ES-I3 (cell line): Measurements from ENCODE around the gene OR4N2.
"Not testable (repeated sequence)": the region's sequence is repeated elsewhere in the genome, so short reads cannot be mapped to it uniquely, and the experiment has no call there.

ENCODE experiments used
- H3K36me3 ChIP-seq: 2 replicates; pipeline ENCODE4 v1.6.1; 2013; ENCODE audit warnings: mild to moderate bottlenecking, low read length, control low read depth, moderate library complexity; ENCODE audit not compliant: insufficient read depth
- H3K4me1 ChIP-seq: 2 replicates; pipeline ENCODE4 v1.6.1; 2013; ENCODE audit warnings: mild to moderate bottlenecking, control low read depth, low read length; ENCODE audit not compliant: insufficient read depth
- H3K9ac ChIP-seq: 2 replicates; pipeline ENCODE4 v1.6.1; 2013; ENCODE audit warnings: low read depth, mild to moderate bottlenecking, low read length, moderate library complexity
- H3K9me3 ChIP-seq: 2 replicates; pipeline ENCODE4 v1.6.1; 2013; ENCODE audit warnings: mild to moderate bottlenecking, low read length, moderate library complexity; ENCODE audit not compliant: control insufficient read depth, insufficient read depth

OR4N2 gene

GRCh38 chr14:19803470-19803869 lies at the start of gene OR4N2:
Gene OR4N2, plus strand, starts transcription at chr14:19803770. Its CDS starts 23,679 bp downstream, at chr14:19827449.
- H3K9ac ChIP-seq, H3K9me3 ChIP-seq: not testable (repeated sequence)

GRCh38 chr14:19754172-19754571 lies 49.4 kb upstream of the OR4N2 start:
- H3K36me3 ChIP-seq, result no peaks in the 10 kb centered on the region
- H3K9me3 ChIP-seq, result no peaks in the 10 kb centered on the region
- no peaks in the 10 kb centered on the region for H3K4me1 ChIP-seq
- no peak overlapping the region for H3K9ac ChIP-seq

More at GRCh38 chr14:19803470-19803869, at the start of gene OR4N2:
- H3K36me3 ChIP-seq, H3K4me1 ChIP-seq: not testable (repeated sequence)

GRCh38 chr14:19771491-19771890 lies 32.1 kb upstream of the OR4N2 start:
- not testable (repeated sequence) for H3K9ac ChIP-seq, H3K36me3 ChIP-seq, H3K4me1 ChIP-seq, H3K9me3 ChIP-seq

GRCh38 chr14:19771895-19772430 lies 31.6 kb upstream of the OR4N2 start:
- H3K9ac ChIP-seq, result no peak overlapping the region
- H3K4me1 ChIP-seq, result no peaks in the 10 kb centered on the region
- H3K9me3 ChIP-seq, result no peaks in the 10 kb centered on the region; the same call in 1 of the 2 replicates
- no peaks in the 10 kb centered on the region for H3K36me3 ChIP-seq

GRCh38 chr14:19772454-19772853 lies 31.1 kb upstream of the OR4N2 start:
- H3K9me3 ChIP-seq, H3K4me1 ChIP-seq, H3K36me3 ChIP-seq, H3K9ac ChIP-seq: not testable (repeated sequence)

GRCh38 chr14:19773204-19773603 lies 30.4 kb upstream of the OR4N2 start, which contains the start of gene OR4M1:
Gene OR4M1, plus strand, starts transcription at chr14:19773504. Its CDS starts 6,819 bp downstream, at chr14:19780323.
- not testable (repeated sequence) for H3K4me1 ChIP-seq, H3K9ac ChIP-seq, H3K36me3 ChIP-seq, H3K9me3 ChIP-seq

- Histone ChIP-seq H3K9me3 (no peaks in the 10 kb centered on the region; the same call in 1 of the 2 replicates), H3K9ac (no peak overlapping the region), H3K4me1 (peaks cover 2% of the 10 kb centered on the region; the same call in 1 of the 2 replicates), H3K36me3 (no peaks in the 10 kb centered on the region)
These were observed 28.0 kb upstream of the OR4N2 start for GRCh38 chr14:19775587-19775986.

- not testable (repeated sequence) for H3K4me1 ChIP-seq, H3K36me3 ChIP-seq, H3K9me3 ChIP-seq, H3K9ac ChIP-seq
These were observed 17.7 kb upstream of the OR4N2 start for GRCh38 chr14:19785848-19786247.

GRCh38 chr14:19787318-19787717 lies 16.3 kb upstream of the OR4N2 start:
- H3K4me1 ChIP-seq, H3K9me3 ChIP-seq, H3K36me3 ChIP-seq, H3K9ac ChIP-seq: not testable (repeated sequence)

- not testable (repeated sequence) for H3K9ac ChIP-seq, H3K9me3 ChIP-seq, H3K36me3 ChIP-seq, H3K4me1 ChIP-seq
These were observed 15.4 kb upstream of the OR4N2 start for GRCh38 chr14:19788150-19788549.

- H3K9me3 ChIP-seq, H3K4me1 ChIP-seq, H3K9ac ChIP-seq, H3K36me3 ChIP-seq: not testable (repeated sequence)
These were observed 7.0 kb upstream of the OR4N2 start for GRCh38 chr14:19796520-19797108.

GRCh38 chr14:19799880-19800279 lies 3.7 kb upstream of the OR4N2 start:
- no peak overlapping the region for H3K9ac ChIP-seq
- no peaks in the 10 kb centered on the region for H3K9me3 ChIP-seq

GRCh38 chr14:19800282-19801117 lies 3.1 kb upstream of the OR4N2 start:
- Histone ChIP-seq H3K9me3 (no peaks in the 10 kb centered on the region), H3K36me3 (no peaks in the 10 kb centered on the region), H3K4me1 (no peaks in the 10 kb centered on the region; the same call in 1 of the 2 replicates), H3K9ac (no peak overlapping the region)

More at GRCh38 chr14:19799880-19800279, 3.7 kb upstream of the OR4N2 start:
- Histone ChIP-seq H3K4me1 (no peaks in the 10 kb centered on the region; the same call in 1 of the 2 replicates), H3K36me3 (no peaks in the 10 kb centered on the region)

- Histone ChIP-seq H3K9me3 (no peaks in the 10 kb centered on the region), H3K9ac (no peak overlapping the region), H3K36me3 (no peaks in the 10 kb centered on the region), H3K4me1 (no peaks in the 10 kb centered on the region; the same call in 1 of the 2 replicates)
These were observed 2.5 kb upstream of the OR4N2 start for GRCh38 chr14:19801118-19801464.
